GM12878 (cell line): ENCODE data around the gene WTAP. TPM values are rescaled to one million over a fixed set of nuclear protein-coding genes. Genes with fewer than 3 reads are reported as not detected.

Source experiments
- ATAC-seq: fragments of 200-7000 bp; cut with Tn5 transposase; 3 replicates; pipeline ENCODE4 v1.9.1; 2020; ENCODE audit warnings: mild to moderate bottlenecking, moderate library complexity
- BruUV-seq: library from RNA; stranded (reverse); fragments of 400-500 nt; replicated peaks from 2 replicates; lab custom pipeline; 2021; lab: Mats Ljungman, UMichigan
- CTCF ChIA-PET: fragments of 300-600 bp; sonication (Branson Sonifier 250); formaldehyde crosslinking; extraction: SDS; loops from one replicate; lab custom pipeline; 2021; ENCODE audit warnings: inconsistent platforms; lab: Yijun Ruan, JAX
- POLR2A ChIA-PET: fragments of 350-600 bp; formaldehyde crosslinking; extraction: SDS; loops from one replicate; lab custom pipeline; 2021; ENCODE audit warnings: inconsistent platforms; lab: Charles Lee
- RAD21 ChIA-PET: fragments of 300-600 bp; sonication (Branson Sonifier 250); formaldehyde crosslinking; loops from one replicate; lab custom pipeline; 2023; ENCODE audit warnings: antibody characterized with exemption; ENCODE audit not compliant: unreplicated experiment; lab: Charles Lee
- SMC1A ChIA-PET: fragments of 300-600 bp; sonication (Branson Sonifier 250); formaldehyde crosslinking; loops from one replicate; lab custom pipeline; 2023; ENCODE audit not compliant: unreplicated experiment, uncharacterized antibody; lab: Charles Lee
- DNase-seq: peaks from one replicate; pipeline ENCODE4 v3.0.0-alpha.2; 2011; ENCODE audit warnings: low read depth, low spot score
- FAIRE-seq: peaks from 3 replicates; lab custom pipeline; 2011; peaks lifted over from hg19 to GRCh38; lab: Jason Lieb, UNC
- H2AFZ ChIP-seq: 2 replicates; pipeline ENCODE4 v1.6.0; 2011; ENCODE audit warnings: low read depth, low read length, control low read depth; ENCODE audit not compliant: control insufficient read depth
- H3K27ac ChIP-seq: 2 replicates; pipeline ENCODE4 v1.5.1; 2011; ENCODE audit warnings: control low read depth; ENCODE audit not compliant: control insufficient read depth, insufficient read depth
- H3K27me3 ChIP-seq, 2 experiments: replicated peaks in 1 of 2; 2 replicates each; pipeline versions ENCODE4 v1.6.0 to v1.6.1; 2011; ENCODE audit warnings: low read length in 1 of 2; ENCODE audit not compliant: control insufficient read depth in 2 of 2, insufficient read depth in 2 of 2
- H3K36me3 ChIP-seq, 2 experiments: 2 replicates each; pipeline ENCODE4 v1.5.1; 2011; ENCODE audit warnings: low read length in 1 of 2; ENCODE audit not compliant: control insufficient read depth in 2 of 2, insufficient read depth in 2 of 2
- H3K4me1 ChIP-seq: 2 replicates; pipeline ENCODE4 v1.6.1; 2011; ENCODE audit warnings: mild to moderate bottlenecking, low read length, moderate library complexity, mixed read lengths; ENCODE audit not compliant: control insufficient read depth, insufficient read depth
- H3K4me2 ChIP-seq: 2 replicates; pipeline ENCODE4 v1.6.0; 2011; ENCODE audit warnings: control low read depth; ENCODE audit not compliant: control insufficient read depth, insufficient read depth
- H3K4me3 ChIP-seq: fragments of 200-600 bp; sonication (generic); 2 replicates; pipeline ENCODE4 v1.5.1; 2016
- H3K79me2 ChIP-seq: 2 replicates; pipeline ENCODE4 v1.6.0; 2011; ENCODE audit warnings: low read length; ENCODE audit not compliant: control insufficient read depth, insufficient read depth
- H3K9ac ChIP-seq: 2 replicates; pipeline ENCODE4 v1.8.0; 2011; ENCODE audit warnings: low read length, control low read depth, mixed read lengths; ENCODE audit not compliant: control insufficient read depth, insufficient read depth
- H3K9me3 ChIP-seq: replicated peaks from 3 replicates; pipeline ENCODE4 v1.5.1; 2011; ENCODE audit warnings: mild to moderate bottlenecking, low read length; ENCODE audit not compliant: control insufficient read depth, insufficient read depth
- H4K20me1 ChIP-seq: 2 replicates; pipeline ENCODE4 v1.6.0; 2011; ENCODE audit not compliant: control insufficient read depth, insufficient read depth
- MEF2B ChIP-seq: fragments of 450-650 bp; IDR thresholded peaks from 2 replicates; pipeline ENCODE4 v1.6.1; 2018; ENCODE audit warnings: mild to moderate bottlenecking, moderate library complexity; ENCODE audit not compliant: partially characterized antibody, poor library complexity, severe bottlenecking
- RFX5 ChIP-seq: IDR thresholded peaks from 2 replicates; pipeline ENCODE4 v1.6.1; 2011; ENCODE audit warnings: low read depth, low read length, improper control_type of control experiment
- USF2 ChIP-seq: IDR thresholded peaks from 2 replicates; pipeline ENCODE4 v1.6.1; 2011; ENCODE audit warnings: low read depth, low read length, improper control_type of control experiment, borderline replicate concordance
- WGBS: methylation state at CpG from one replicate; pipeline ENCODE4 v1.1.6; 2016; ENCODE audit warnings: low lambda C conversion rate; ENCODE audit not compliant: insufficient replicate concordance, insufficient coverage; ENCODE audit errors: missing lambda C conversion rate; 5-methylcytosine and 5-hydroxymethylcytosine counted together
- in situ Hi-C: fragments of 300-500 bp; cut with MboI; formaldehyde crosslinking; loops from 9 replicates; pipeline ENCODE4 v1.14.3; 2018; ENCODE audit warnings: mixed read lengths
- intact Hi-C: fragments of 100-400 bp; cut with micrococcal nuclease; formaldehyde crosslinking; loops from one replicate; pipeline ENCODE4 v1.14.2; 2022; ENCODE audit not compliant: unreplicated experiment
- polyA plus RNA-seq, 11 experiments: library from polyadenylated mRNA; depleted of rRNA in 4 of 11; unstranded in 6 of 11; stranded (reverse) in 5 of 11; fragments of >200 nt; fragmentation: Nextera tagmentation in 4 of 11; fragmentation: Illumina TruSeq in 1 of 11; extraction: Ambion mirVana in 4 of 11; extraction: Trizol in 1 of 11; gene quantifications; 1 replicate in 1 of 11; 2 replicates in 10 of 11; pipeline versions ENCODE4 v1.2.1 to v1.2.3, GENCODE V29; 2011 to 2016; ENCODE audit warnings: inconsistent platforms in 2 of 11, missing spikeins in 2 of 11, low read depth in 1 of 11
- total RNA-seq, 4 experiments: library from RNA; depleted of rRNA in 3 of 4; stranded (reverse); fragments of >200 nt in 3 of 4; fragmentation: Illumina TruSeq in 1 of 4; extraction: Trizol in 1 of 4; gene quantifications; 2 replicates each; pipeline versions ENCODE4 v1.2.1 to v1.2.3, GENCODE V29; 2013 to 2021

Gene WTAP
- total and polyA plus RNA-seq, 10 of the 15 experiments (the other 5 are each of a cell fraction or from before 2014, with no cell fraction given), result 38.7 to 132 (median 83.1) TPM

GRCh38 chr6:159679091-159680077 lies 47.9 kb upstream of the WTAP start:
- H3K27me3 ChIP-seq, result no peaks in the 10 kb centered on the region
- peak; percentile 68 for ATAC-seq
- H3K4me1 ChIP-seq, result no peaks in the 10 kb centered on the region
- FAIRE-seq, result peak; percentile 65
- intact Hi-C loops, result no loop called here
- no peak overlapping the region for H3K4me3 ChIP-seq
- POLR2A ChIA-PET, result interaction anchor here (0.6 kb wide), 1 partner anchor 11 kb away, joined by 9 read pairs; no protein-coding TSS in a partner anchor
- no peak overlapping the region for H3K27ac ChIP-seq
- H2AFZ ChIP-seq, result no peak overlapping the region
- SMC1A ChIA-PET, result interaction anchor here (0.5 to 1.5 kb wide), 5 partner anchors 9 to 441 kb away, joined by 3 to 9 read pairs (median 3); no protein-coding TSS in a partner anchor
- H4K20me1 ChIP-seq, result no peaks in the 10 kb centered on the region
- DNase-seq, result no peak
- H3K4me2 ChIP-seq, result no peak overlapping the region
- RAD21 ChIA-PET, result interaction anchor here (1.3 kb wide), 1 partner anchor 11 kb away, joined by 3 read pairs; no protein-coding TSS in a partner anchor
- TF ChIP-seq USF2, result no peak
- no peak for TF ChIP-seq RFX5
- TF ChIP-seq MEF2B, result no peak
- TF ChIP-seq, all 136 proteins: peak for 0
- BruUV-seq, result no TSS peak
- H3K9ac ChIP-seq, result no peak overlapping the region
- H3K36me3 ChIP-seq, result peaks cover 0 to 12% of the 10 kb centered on the region in 2 experiments; a peak in 3 of 4 replicates
- 29% methylated on average over 5 of the region's 5 CpGs for WGBS
- no peaks in the 10 kb centered on the region for H3K9me3 ChIP-seq
- in situ Hi-C loops, result no loop called here
- H3K79me2 ChIP-seq, result no peaks in the 10 kb centered on the region
- CTCF ChIA-PET, result interaction anchor here (0.6 to 2.9 kb wide), 6 partner anchors 9 to 506 kb away, joined by 3 to 9 read pairs (median 4); no protein-coding TSS in a partner anchor
